NCI-H1694 (cell line): Measurements from ENCODE around the gene PBXIP1.
A peak's percentile ranks its signal among the peaks of the same experiment; 100 is the strongest.

Experiments
- DNase-seq: peaks from one replicate; lab custom pipeline; 2025; lab: John Stamatoyannopoulos, UW

Gene PBXIP1, protein sequence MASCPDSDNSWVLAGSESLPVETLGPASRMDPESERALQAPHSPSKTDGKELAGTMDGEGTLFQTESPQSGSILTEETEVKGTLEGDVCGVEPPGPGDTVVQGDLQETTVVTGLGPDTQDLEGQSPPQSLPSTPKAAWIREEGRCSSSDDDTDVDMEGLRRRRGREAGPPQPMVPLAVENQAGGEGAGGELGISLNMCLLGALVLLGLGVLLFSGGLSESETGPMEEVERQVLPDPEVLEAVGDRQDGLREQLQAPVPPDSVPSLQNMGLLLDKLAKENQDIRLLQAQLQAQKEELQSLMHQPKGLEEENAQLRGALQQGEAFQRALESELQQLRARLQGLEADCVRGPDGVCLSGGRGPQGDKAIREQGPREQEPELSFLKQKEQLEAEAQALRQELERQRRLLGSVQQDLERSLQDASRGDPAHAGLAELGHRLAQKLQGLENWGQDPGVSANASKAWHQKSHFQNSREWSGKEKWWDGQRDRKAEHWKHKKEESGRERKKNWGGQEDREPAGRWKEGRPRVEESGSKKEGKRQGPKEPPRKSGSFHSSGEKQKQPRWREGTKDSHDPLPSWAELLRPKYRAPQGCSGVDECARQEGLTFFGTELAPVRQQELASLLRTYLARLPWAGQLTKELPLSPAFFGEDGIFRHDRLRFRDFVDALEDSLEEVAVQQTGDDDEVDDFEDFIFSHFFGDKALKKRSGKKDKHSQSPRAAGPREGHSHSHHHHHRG

DNA sequence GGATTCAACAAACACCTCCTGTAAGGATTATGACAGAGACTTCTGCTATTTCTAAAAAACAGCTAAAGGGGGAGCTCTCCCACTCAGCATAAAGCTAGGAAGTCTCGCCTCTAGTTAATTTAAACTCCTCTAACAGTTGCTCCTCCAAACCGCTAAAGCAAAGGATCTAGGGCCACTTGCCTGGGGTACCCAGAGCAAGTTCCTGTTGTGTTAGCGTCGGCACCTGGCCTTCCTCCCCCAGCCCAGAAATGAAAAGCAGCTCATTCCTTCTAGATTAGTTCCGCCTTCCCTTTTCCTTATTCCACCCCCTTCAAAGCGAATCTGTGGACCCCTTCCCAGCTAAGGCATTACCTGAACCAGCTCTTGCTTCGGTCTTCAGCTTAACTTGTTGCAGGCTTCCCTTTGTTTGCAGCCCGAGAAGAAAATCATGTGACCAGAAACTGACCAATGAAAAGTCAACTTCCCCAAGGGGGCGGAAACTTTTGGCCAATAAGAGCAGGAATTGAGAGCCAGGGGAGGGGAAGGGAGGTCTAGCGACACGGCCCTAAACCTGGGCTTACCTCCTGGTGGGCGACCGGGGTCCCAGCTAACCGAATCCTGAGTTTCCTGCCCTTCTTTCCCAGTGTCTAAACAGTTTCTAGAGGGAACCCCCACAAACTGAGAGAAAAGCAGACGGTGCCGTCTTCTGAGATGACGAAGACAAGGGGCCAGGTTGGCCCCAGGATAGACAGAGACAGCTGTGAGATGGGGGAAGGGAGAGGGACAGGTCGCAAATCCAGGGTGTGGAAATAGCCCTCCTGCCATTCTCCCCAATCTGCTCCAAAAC, at the start of gene PBXIP1:
Gene PBXIP1 (minus strand): TSS at position 382 of the 826 bp plus-strand sequence. CDS start 2,378 bp downstream, outside the sequence.
- DNase-seq = peak; percentile 91

DNA sequence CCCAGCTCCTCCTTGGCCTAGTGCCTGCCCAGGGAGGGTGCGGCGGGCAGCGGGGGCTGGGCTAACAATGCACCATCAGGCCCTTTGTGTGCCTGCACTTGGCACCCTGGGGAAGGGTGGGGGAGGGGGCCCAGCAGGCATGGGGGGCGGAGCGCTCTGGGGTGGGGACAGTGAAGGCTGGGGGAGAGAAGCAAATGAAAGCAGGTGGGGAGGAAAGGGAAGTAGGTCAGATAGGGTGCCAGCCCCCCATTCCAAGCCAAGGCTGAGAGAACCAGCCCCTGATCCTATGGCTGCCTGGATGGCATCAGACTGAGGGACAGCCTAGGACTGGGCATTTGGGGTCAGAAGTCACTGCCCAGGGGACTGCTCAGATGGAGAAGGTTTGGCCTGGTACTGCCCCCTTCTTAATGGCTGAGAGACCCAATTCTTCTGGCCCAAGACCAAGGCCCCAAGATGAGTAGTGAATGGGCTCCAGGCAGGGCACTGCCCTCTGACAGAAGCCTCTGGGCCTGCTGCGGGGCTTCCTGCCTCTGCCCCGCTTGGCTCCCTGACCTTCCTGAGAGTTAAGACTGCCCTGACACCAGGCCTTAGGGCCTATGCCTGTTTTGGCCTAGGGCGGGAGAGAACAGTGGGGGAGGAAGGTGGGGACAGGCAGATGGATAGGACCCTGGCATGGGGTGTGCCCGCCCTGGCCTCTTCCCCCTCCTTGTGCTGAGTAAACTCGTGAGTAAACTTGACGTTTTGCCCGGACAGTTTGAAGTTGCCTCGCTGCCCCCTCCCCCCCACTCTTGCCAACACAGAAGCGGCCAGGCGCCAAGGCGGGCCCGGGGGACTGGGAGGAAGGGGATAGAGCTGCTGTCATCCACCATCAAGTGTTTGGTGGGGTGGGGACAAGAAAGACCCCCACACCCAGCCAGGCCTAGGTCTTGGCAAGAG, 49.4 kb upstream of the PBXIP1 start:
- no peak for DNase-seq

DNA sequence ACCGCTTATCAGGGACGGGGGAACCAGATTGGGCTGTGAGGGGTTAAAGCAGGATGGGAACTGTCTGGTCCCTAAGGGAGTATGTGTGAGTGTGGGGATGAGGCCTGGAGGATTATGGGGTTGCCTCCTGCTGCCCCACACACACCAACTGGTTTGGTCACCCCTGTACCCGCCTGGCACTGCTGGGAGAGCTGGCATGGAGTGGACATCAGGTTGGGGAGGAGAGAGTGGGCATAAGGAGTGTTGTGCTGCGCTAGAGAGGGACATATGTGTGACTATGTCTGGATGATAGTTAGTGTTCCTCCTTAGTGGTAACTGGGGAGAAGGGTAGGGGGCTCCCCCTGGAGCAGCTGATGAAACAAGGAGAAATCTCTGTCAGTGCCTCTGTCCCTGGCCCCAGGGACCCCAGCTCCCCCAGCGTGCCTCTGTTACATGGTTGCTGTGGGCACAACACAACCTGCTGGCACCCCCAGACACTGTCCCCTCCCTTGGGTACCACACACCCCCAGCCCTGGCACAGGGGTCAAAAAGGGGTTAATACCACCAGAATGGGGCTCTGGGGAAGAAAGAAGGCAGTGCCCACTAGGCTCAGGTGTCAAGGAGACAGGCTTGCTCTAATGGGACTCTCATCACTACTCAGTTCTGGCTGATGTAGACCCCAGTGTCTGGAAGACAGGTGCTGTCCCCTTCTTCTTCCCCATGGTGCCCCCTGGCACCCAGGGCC, 48.6 kb upstream of the PBXIP1 start:
- DNase-seq = no peak

DNA sequence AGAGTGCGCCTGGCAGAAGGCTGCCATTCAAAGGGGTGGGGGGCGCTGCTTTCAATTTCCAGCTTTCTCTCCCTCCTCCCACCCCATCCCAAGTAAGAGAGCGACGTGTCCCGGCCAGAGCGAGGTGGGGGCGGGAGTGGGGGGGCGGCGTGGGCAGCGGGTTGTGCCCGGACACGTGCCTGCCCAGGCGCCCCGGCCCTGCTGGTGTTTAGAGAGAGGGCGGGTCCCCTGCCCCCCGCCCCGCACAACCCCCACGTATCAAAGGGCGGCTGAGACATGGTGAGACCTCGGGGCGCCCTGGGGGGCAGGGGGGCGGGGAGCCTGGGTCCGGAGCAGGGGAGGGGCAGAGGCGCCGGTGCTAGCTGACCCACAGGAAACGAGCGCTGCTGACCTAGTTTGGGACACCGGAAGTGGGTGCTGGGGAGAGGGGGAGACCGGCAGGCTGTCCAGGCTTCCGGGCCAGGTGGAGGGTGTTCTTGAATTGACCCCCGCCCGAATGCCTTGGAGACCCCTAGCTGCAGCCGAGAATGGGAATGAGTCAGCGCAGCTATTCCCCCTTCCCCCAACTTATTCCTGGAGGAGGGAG, 48.0 kb upstream of the PBXIP1 start:
- no peak for DNase-seq

DNA sequence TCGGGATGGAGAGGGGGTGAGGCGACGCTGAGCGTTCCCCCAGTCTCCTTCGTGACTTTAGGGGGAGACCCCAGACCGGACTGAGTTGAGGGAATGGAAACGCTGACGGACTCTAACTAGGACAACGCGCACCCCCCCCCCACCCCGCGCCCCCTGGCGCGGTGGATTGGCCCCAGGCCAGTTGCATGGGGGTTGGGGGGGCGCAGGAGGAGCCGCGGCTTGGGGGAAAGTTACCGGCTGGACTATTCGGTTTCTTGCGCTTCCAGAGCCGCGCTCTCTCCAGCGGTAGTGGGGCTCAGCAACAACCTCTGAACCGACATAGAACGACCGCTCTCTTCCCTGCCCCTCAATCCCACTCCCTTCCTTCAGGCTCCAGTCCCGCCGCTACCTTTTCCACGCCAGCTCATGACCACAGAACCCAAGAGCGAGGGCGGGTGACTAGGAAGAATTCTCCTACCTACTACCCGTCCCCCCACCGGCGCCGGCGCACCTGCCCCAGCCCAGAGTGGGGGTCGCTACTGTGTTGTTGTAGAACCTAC, 47.4 kb upstream of the PBXIP1 start:
- DNase-seq = peak; percentile 21

DNA sequence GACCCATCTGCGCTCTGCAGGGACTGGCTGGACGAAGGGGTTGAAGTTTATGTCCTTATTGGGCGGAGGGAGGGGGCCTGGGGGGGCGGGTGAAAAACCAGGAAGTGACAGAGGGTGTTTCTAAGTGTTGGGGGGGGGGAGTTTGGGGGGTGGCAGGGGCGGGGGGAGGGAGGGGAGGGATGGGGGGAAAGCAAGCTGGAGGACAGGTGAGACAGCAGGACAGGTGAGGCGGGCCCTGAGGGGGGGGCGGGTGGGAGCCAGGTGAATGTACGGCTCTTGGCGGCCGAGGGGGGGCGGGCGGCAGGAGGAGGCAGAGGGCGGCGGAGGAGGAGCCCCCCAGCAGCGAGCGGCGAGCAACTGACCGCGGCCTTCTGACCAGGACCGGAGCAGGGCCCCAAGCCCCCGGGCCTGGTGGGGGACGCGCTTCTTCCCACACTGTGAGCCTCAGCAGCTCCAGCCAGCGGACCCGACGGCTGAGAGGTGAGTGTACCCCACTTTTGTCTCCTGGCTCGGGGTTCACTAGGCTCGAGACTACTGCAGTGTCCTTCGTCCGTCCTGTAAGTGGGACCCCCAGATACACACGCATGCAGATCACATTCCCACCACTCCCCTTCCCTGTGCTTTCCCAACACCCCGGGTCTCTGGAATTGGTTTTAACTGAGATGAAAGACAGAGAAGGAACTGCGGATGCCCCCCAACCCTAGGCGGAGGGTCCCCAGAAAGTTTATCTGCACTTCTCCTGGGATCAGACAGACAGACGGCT, 46.7 kb upstream of the PBXIP1 start, which contains the start of gene ZBTB7B:
Gene ZBTB7B (plus strand): TSS at position 339 of the 763 bp plus-strand sequence. CDS start 11,859 bp downstream, outside the sequence.
- no peak for DNase-seq

DNA sequence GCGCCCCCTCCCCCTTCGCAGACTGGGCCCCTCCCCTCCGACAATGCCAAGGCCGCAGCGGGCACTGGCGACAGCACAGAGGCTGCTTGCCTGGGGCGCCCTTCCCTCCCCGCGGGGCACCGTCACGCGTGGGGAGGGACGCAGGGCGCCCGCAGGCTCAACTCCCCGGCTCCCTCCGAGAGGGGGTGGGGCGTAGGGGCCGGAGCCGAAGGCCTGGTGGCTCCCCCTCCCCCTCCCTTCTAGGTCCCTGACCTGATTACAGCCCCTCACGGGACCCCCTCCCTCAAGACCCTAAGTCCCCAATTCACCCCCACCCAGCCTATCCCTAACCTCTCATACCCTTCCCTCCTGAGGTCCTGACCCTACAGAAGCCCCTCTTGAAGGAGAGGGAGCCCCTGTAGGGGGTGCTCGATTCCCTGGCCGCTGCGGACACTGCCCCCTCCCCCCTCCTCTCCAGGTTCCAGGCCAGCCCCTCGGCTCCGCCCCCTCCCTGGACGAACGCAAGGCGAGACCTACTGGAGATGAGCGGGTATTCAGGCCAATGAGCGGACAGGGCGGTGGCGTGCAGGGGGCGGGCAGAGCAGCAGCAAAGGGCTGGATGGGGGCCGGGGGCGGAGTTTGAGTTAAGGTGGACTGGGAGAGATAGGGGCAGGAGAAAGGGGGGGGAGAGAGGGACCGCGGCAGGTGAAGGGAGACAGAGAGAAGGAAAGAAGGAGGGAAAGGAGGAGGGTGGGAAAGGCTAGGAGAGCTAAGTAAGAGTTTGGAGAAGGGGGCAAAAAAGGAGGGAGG, 46.0 kb upstream of the PBXIP1 start:
- DNase-seq = peak; percentile 99

DNA sequence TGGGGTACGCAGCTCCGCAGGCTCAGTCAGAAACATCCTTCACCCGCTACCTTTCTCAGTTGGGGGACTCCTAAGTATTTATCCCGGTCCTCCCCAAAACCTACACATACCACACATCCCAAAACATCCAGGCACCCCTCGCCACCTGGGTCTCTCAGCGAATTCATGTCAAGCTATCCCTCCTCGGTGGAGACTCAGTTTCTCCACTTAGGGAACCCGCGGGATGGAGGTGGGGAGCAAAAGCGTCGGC, 45.5 kb upstream of the PBXIP1 start:
- no peak for DNase-seq

DNA sequence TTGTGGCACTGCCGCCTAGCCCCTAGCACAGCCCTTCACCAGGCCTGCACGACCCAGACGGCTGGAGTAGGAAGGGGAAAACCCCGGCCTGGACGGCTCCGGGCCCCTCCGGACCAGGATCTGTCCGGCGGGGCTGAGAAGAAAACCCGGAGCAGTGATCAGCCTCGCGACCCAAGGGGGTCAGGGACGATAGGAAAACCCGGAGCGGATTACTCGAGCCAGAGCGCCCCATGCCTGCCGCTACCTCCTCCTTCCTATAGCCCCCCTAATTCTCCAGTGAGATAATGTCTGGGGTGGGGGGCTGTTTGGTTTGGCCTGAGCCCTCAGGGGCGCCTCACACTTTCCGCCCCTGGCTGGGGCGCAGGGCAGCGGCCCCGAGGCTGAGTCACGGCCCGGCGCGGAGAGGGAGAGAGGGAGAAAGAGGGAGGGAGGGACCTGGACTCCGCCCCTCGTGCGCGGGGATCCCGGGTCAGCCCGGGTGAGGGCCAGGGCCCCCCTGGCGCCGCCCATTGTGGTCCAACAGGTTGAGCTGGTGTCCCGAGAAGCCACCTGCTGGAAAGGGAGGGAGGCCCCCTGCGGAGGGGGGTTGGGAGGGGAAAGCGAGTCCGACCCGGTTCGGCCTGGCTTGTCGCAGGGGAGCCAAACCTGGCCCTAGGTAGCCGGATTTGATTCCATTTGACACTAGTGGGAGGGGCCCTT, 45.0 kb upstream of the PBXIP1 start:
- peak; percentile 89 for DNase-seq

DNA sequence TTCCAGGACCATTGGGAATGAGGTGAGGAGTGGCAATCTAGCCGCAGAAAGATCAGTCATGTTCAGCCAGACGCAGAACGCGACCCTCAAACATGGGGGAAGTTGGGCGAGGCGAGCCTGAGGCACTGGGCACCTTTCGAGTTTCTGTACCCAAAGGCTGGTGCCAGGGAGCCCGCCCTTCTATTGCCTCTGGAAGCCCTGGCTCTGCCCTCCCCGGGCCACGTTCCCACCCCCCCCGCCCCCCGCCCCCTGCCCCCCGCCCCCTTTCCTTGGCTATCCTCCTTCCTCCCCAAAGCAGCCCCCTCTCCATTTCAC, 44.5 kb upstream of the PBXIP1 start:
- peak; percentile 83 for DNase-seq

DNA sequence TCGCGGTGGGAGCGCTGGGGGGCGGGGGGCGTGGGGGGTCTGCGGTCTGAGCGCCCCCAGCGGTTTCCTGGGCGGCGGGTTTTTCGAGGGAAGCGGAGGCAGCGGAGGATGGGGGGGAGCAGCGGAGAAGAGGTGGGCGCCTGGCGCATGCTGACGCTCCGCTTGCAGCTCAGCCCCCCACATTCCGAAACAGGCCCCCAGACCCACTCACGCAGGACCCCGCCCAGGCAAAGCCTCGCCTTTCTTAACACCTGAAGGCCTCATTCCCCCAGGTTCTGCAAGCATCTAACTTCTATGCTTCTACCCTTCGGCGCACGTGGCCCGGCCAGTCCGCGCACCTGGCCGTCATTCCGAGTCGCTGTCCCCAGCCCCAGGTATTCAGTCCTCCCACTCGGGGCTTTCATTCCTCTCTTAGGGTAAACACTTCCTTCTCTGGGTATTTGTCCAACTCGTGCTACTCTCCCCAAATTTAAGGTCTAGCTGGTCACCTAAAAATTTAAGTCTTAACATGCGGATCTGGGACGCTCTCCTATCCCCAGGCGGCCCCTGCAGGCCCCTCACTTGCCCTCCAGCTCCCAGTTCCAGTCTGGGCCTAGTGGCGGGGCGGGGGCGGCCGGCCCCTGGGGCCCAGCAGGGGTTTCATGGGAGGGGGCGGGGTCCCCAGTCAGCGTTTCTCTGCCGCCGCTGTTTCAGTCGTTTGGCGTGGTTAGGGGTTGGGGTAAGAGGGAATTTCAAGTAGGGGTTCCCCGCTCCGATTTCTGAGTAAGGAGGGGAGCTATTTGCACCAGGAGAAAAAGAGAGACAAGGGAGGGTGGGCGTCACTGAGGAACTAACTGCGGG, 43.9 kb upstream of the PBXIP1 start:
- DNase-seq = no peak

DNA sequence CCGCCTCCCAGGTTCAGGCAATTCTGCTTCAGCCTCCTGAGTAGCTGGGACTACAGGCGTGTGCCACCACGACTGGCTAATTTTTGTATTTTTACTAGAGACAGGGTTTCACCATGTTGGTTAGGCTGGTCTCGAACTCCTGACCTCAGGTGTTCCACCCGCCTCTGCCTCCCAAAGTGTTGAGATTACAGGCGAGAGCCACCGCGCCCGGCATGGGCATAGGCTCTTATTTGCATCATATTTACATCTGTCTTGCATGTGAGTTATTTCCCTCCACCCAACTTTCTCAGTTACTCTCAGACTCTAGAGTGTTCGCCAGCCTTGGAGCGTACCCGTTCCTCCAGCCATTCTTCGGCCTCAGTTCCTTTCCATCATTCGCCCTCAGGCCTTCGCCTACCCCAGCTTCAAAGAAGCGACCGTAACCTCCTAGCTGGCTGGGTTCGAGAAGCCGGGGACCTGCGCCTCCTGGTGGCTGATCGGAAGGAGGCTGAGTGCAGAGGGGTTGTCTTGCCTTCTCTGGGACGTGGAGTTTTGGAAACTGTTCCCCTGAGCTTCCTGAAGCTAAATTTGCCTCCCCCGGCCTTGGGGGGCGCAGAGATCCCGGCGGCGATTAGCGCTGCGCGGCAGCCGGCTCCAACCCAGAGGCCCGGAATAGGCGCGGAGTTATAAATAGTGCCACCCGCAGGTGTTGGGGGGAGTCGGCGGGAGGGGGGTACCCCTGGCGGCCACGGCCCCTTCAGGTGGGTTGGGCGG, 43.1 kb upstream of the PBXIP1 start:
- DNase-seq = peak; percentile 91

DNA sequence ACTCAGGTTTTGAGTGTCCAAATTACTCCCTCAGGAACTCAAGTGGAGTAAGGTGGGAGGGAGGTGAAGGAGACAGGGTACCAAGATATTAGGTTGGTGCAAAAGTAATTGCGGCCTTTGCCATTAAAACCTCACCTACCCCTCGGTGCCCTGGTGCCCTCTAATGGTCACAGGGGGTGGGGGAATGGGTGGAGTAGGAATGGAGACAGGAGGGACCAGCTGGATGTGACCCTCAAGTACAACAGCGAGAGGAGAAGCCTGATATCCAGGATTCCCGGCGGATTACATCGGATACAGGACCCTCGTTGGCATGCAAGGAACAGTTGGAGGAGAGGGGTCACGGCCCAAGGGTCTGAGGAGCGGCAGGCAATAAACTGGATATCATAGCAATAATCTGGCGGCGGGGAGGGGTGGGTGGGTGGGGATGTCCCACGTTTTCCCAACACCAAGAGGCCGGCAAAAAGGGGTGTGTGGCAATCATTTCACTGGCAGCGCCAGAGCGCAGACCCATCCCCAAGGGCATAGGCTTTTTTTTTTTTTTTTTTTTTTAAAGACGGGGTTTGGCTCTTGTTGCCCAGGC, 42.4 kb upstream of the PBXIP1 start:
- DNase-seq = no peak

DNA sequence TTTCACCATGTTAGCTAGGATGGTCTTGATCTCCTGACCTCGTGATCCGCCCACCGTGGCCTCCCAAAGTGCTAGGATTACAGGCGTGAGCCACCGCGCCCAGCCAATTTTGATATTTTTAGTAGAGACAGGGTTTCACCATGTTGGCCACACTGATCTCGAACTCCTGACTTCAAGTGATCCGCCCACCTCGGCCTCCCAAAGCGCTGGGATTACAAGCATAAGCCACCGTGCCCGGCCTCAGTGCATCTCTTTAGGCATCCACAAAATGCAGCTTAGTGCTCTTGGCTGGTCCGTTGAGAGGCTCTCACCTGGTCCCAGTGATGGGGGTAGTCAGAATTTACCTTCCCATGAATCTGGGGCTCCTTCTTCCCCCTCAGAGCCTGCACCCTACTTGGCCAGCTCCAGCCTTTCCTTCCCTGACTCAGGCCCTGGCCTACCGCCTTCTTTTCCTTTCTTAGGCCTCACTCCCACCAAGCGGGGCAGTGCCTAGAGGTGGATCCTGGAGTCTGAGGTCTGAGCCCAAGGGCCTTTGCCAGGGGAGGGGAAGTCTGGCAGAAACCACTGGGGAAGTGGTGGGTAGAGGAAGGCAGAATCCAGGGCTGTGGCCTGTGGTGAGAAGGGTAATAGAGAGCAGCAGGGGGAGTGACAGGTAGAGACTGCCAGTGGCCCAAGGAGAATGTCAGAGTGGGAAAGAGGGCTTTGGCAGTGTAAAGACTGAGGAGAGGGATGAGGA, 41.2 kb upstream of the PBXIP1 start:
- no peak for DNase-seq

DNA sequence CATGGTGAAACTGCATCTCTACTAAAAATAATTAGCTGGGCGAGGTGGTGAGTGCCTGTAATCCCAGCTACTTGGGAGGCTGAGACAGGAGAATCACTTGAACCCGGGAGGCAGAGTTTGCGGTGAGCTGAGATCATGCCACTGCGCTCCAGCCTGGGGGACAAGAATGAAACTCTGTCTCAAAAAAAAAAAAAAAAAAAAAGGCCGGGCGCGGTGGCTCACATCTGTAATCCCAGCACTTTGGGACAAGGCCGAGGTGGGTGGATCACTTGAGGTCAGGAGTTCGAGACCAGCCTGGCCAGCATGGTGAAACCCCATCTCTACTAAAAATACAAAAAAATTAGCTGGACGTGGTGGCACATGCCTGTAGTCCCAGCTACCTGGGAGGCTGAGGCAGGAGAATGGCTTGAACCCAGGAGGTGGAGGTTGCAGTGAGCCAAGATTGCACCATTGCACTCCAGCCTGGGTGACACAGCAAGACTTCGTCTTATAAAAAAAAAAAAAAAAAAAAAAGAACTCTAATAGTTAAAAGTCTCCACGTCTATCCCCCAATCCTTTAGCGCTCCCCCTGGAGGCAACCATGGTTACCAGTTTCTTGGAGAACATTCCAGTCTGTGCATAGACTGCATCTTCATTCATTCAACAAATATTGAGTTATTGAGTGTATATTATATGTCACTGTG, 39.5 kb upstream of the PBXIP1 start:
- peak; percentile 53 for DNase-seq
